GM18858 (cell line): ENCODE measurements around the gene TENT5A.

Experiments
- ATAC-seq: cut with Tn5 transposase; IDR thresholded peaks from one replicate; pipeline ENCODE4 v1.9.1; 2021; ENCODE audit not compliant: unreplicated experiment

Gene TENT5A

DNA sequence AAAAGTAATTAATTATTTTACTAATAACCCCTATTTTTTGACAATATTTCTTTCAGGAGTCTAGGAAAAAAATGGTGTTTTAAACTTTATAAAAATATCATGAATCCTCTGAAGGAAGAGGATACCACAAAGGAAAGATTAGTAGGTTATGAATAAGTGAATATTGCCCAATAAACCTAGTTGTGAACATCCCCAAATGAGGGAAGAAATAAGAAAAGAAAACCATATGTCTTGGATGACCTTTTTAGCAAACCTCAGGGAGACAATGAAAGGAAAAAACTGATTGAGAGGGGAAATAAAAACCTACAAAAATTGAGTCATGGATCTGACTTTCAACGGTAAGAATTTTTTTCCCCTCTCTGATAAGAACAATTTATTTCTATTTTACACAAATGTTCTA is 34.4 kb downstream of the TENT5A start:
- no peak for ATAC-seq

DNA sequence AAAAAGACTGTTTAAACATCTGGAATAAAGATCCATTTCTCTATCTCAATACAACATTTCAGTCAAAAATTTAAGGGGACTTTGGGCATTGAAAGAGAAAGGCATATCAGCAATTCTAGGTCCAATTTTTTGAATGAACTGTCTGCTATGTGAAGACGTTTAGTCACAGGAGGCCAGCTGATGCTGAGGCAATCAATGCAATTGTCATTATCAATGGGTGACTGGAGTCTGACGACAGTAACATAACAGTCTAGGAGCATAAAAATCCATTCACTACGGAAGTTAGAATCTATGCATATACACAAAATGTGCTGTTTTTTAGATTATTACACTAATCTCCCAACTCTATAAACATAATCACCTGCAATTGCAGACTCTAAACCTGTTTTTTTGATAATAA is 37.8 kb downstream of the TENT5A start:
- ATAC-seq = no peak

DNA sequence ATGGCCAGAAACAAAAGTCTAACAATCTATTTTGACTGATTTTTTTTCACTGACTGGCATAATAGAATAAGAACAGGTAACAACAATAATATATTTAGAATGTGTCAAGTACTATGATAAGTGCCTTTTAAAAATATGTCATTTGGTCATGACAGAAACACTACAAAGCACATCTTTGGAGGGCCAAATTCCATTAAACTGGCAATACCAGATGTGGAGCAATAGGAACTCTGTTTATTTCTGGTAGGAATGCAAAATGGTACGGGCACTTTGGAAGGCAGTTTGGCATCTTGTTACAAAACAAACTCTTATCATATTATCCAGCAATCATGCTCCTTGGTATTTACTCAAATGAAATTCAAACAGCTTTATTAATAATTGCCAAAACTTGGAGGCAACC is 39.3 kb downstream of the TENT5A start:
- no peak for ATAC-seq

DNA sequence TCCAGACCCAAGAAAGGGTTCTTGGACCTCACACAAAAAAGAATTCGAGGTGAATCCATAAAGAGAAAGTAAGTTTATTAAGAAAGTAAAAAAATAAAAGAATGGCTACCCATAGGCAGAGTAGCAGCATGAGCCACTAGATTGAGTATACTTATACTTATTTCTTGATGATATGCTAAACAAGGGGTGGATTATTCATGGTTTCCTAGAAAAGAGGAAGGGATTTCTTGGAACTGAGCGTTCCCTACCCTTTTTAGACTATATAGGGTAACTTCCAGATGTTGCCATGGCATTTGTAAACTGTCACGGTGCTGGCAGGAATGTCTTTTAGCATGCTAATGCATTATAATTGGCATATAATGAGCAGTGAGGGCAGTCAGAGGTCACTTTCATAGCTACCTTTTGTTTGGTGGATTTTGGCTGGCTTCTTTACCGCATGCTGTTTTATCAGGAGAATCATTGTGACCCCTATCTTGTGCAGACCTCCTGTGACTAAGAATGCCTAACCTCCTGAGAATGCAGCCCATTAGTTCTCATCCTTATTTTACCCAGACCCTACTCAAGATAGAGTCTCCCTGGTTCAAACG is 44.3 kb downstream of the TENT5A start:
- no peak for ATAC-seq

DNA sequence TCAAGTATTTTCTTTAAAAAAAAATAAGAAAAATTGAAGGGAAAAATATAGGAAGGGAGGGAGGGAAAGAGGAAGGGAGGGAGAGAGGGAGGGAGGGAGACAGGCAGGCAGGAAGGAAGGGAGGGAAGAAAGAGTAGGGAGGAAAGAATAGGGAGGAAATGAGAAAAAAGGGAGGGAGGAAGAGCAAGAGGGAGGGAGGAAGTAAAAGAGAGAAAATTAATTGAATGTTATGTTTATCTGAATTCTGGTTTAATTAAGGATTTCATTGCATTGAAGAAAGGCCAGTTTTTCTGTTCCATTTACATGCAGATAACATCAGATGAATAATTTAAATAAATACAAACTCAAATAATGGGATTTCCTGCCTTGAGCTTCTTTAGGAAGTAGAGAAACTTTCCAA is 47.8 kb downstream of the TENT5A start:
- no peak for ATAC-seq

DNA sequence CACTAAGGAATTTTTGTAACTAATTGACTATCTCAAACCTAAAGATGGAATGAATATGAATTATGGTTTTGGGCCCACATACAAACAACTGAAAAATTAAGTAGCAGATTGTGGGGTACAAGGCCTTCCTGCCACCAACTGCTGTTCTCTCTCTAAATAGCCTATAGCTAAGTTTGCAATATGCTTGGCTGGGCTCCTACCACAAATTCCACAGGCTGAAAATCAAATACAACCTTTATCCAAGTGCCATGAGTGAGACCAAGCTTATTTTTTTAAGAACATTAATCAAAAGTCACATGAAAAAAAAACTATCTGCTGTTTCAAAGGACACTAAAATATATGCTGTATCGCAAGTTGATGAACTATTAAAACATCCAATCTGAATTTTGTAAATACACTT is 52.1 kb downstream of the TENT5A start:
- ATAC-seq = no peak

DNA sequence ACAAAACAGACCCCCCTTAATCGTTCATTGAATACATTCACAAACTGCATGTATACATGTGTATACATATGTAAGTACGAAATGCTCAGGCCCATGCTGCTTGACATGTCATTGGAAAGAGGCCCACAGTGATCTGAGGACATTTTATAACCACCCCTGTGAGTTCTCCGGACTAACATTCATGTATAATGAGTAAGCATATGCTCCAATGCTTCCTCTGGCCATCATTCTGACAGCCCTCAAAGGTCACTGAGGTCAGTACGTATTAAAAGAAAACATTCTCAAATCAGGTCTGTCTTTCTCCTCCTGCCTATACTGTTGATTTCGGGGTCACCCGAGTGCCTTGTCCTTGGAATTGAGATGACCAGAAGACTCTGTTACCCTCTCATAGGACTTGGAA is 54.9 kb downstream of the TENT5A start:
- no peak for ATAC-seq

DNA sequence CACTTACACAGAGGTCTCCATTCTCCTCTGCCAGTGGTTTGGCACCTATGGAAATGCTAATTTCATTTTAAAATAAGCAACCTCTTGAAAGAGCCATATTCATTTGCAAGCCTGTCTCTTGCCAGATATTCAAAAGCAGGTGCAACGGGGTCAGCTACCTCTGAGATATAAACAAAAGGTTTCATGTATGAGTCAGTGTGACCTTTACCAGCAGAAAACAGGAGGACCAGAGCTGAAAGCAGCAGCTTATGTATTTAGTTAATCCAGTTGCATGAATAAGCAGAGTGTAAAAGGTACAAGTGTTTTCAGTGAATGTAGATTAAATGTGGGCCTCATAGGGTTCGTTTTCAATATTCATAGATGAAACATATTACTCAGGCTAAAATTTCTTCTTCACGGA is 56.0 kb downstream of the TENT5A start:
- ATAC-seq = no peak
